HG03460 (cell line): Measurements from ENCODE around the gene ASAP2.

ENCODE experiments used
- ATAC-seq: cut with Tn5 transposase; IDR thresholded peaks from one replicate; pipeline ENCODE4 v1.9.1; 2021; ENCODE audit not compliant: unreplicated experiment

The ASAP2 gene

GRCh38 chr2:9341337-9341887 lies 134.8 kb downstream of the ASAP2 start:
- no peak for ATAC-seq

GRCh38 chr2:9342659-9343058 lies 136.0 kb downstream of the ASAP2 start:
- no peak for ATAC-seq

GRCh38 chr2:9343524-9343923 lies 136.9 kb downstream of the ASAP2 start:
- no peak for ATAC-seq

GRCh38 chr2:9344434-9344833 lies 137.8 kb downstream of the ASAP2 start:
- ATAC-seq = no peak

- no peak for ATAC-seq
Observed at GRCh38 chr2:9345343-9345742, 138.7 kb downstream of the ASAP2 start.

GRCh38 chr2:9345997-9346396 lies 139.4 kb downstream of the ASAP2 start:
- no peak for ATAC-seq

- no peak for ATAC-seq
Observed at GRCh38 chr2:9346885-9347284, 140.3 kb downstream of the ASAP2 start.

GRCh38 chr2:9347411-9347881 lies 140.8 kb downstream of the ASAP2 start:
- ATAC-seq = no peak

GRCh38 chr2:9354318-9354717 lies 147.7 kb downstream of the ASAP2 start:
- ATAC-seq = no peak

GRCh38 chr2:9355270-9355669 lies 148.7 kb downstream of the ASAP2 start:
- ATAC-seq = no peak

GRCh38 chr2:9355716-9356115 lies 149.1 kb downstream of the ASAP2 start:
- no peak for ATAC-seq

GRCh38 chr2:9356261-9356660 lies 149.6 kb downstream of the ASAP2 start:
- no peak for ATAC-seq

GRCh38 chr2:9358846-9359245 lies 152.2 kb downstream of the ASAP2 start:
- no peak for ATAC-seq

- ATAC-seq = no peak
Observed at GRCh38 chr2:9359463-9359862, 152.9 kb downstream of the ASAP2 start.

GRCh38 chr2:9360110-9360509 lies 153.5 kb downstream of the ASAP2 start:
- no peak for ATAC-seq

GRCh38 chr2:9360701-9361100 lies 154.1 kb downstream of the ASAP2 start:
- ATAC-seq = no peak

GRCh38 chr2:9364373-9364772 lies 157.8 kb downstream of the ASAP2 start:
- ATAC-seq = no peak

- no peak for ATAC-seq
Observed at GRCh38 chr2:9364791-9365497, 158.3 kb downstream of the ASAP2 start.

- ATAC-seq = no peak
Observed at GRCh38 chr2:9365498-9366019, 158.9 kb downstream of the ASAP2 start.

- ATAC-seq = no peak
Observed at GRCh38 chr2:9366026-9366425, 159.4 kb downstream of the ASAP2 start.

- no peak for ATAC-seq
Observed at GRCh38 chr2:9370746-9371145, 164.1 kb downstream of the ASAP2 start.

- ATAC-seq = no peak
Observed at GRCh38 chr2:9373047-9373446, 166.4 kb downstream of the ASAP2 start.

- ATAC-seq = no peak
Observed at GRCh38 chr2:9373476-9373875, 166.9 kb downstream of the ASAP2 start.
